WTC11 (cell line): ENCODE measurements around the gene SPRR2E. TPM values are rescaled to one million over a fixed set of nuclear protein-coding genes. Genes with fewer than 3 reads are reported as not detected.

ENCODE experiments used
- ATAC-seq: fragments of 200-7000 bp; cut with Tn5 transposase; 2 replicates; pipeline ENCODE4 v1.10.0; 2021; ENCODE audit warnings: mild to moderate bottlenecking, moderate library complexity
- CTCF ChIA-PET: fragments of 300-600 bp; sonication (Branson Sonifier 250); formaldehyde crosslinking; loops from one replicate; lab custom pipeline; 2021; ENCODE audit warnings: antibody characterized with exemption; lab: Charles Lee
- POLR2A ChIA-PET: fragments of 350-600 bp; sonication (Branson Sonifier 250); formaldehyde crosslinking; loops from one replicate; lab custom pipeline; 2021; ENCODE audit warnings: antibody characterized with exemption; lab: Charles Lee
- DNase-seq: peaks from one replicate; pipeline ENCODE4 v3.0.0; 2021; ENCODE audit warnings: low spot score
- H3K27ac Mint-ChIP-seq: 2 replicates; pipeline ENCODE4 v1.8.0; 2021; ENCODE audit warnings: mixed read lengths
- H3K27me3 Mint-ChIP-seq: 2 replicates; pipeline ENCODE4 v1.8.0; 2021; ENCODE audit warnings: low read depth, mild to moderate bottlenecking, moderate library complexity, mixed read lengths
- H3K36me3 Mint-ChIP-seq: 2 replicates; pipeline ENCODE4 v1.8.0; 2021; ENCODE audit warnings: mixed read lengths
- H3K4me1 Mint-ChIP-seq: 2 replicates; pipeline ENCODE4 v1.8.0; 2022; ENCODE audit warnings: mixed read lengths
- H3K4me3 Mint-ChIP-seq: 2 replicates; pipeline ENCODE4 v1.8.0; 2021; ENCODE audit warnings: mild to moderate bottlenecking, moderate library complexity, mixed read lengths
- H3K9me3 Mint-ChIP-seq: 2 replicates; pipeline ENCODE4 v1.8.0; 2021; ENCODE audit warnings: mixed read lengths
- E2F4 ChIP-seq: sonication (generic); formaldehyde crosslinking; IDR thresholded peaks from 2 replicates; pipeline ENCODE4 v1.8.1; 2022; ENCODE audit warnings: low read depth, mild to moderate bottlenecking, moderate library complexity, missing genetic modification reagents, borderline replicate concordance
- E2F5 ChIP-seq: sonication (generic); formaldehyde crosslinking; IDR thresholded peaks from 2 replicates; pipeline ENCODE4 v1.8.1; 2022; ENCODE audit warnings: mild to moderate bottlenecking, moderate library complexity, missing genetic modification reagents
- FOXK1 ChIP-seq: sonication (generic); formaldehyde crosslinking; IDR thresholded peaks from 2 replicates; pipeline ENCODE4 v1.8.0; 2022; ENCODE audit warnings: mild to moderate bottlenecking, moderate library complexity, missing genetic modification reagents
- GTF2I ChIP-seq: fragments of 250-450 bp; sonication (Bioruptor Pico); conservative IDR thresholded peaks from 2 replicates; pipeline ENCODE4 v1.4.0; 2021; ENCODE audit warnings: mild to moderate bottlenecking
- HMGA2 ChIP-seq: fragments of 250-450 bp; sonication (Bioruptor Pico); IDR thresholded peaks from 2 replicates; pipeline ENCODE4 v1.4.0; 2021; ENCODE audit warnings: mild to moderate bottlenecking, moderate library complexity
- NFATC4 ChIP-seq: fragments of 250-450 bp; sonication (Bioruptor Pico); IDR thresholded peaks from 2 replicates; pipeline ENCODE4 v1.9.0; 2021; ENCODE audit warnings: mild to moderate bottlenecking
- NR1H2 ChIP-seq: sonication (generic); formaldehyde crosslinking; IDR thresholded peaks from 2 replicates; pipeline ENCODE4 v1.9.0; 2021; ENCODE audit warnings: mild to moderate bottlenecking, moderate library complexity, missing genetic modification reagents
- NR2C2 ChIP-seq: sonication (generic); formaldehyde crosslinking; IDR thresholded peaks from 2 replicates; pipeline ENCODE4 v1.8.0; 2022; ENCODE audit warnings: mild to moderate bottlenecking, missing genetic modification reagents
- OVOL2 ChIP-seq: fragments of 250-450 bp; sonication (Bioruptor Pico); IDR thresholded peaks from 2 replicates; pipeline ENCODE4 v1.9.0; 2021; ENCODE audit warnings: mild to moderate bottlenecking, borderline replicate concordance
- RELA ChIP-seq: sonication (generic); formaldehyde crosslinking; IDR thresholded peaks from 2 replicates; pipeline ENCODE4 v1.8.1; 2022; ENCODE audit warnings: missing genetic modification reagents, mild to moderate bottlenecking, borderline replicate concordance
- RORB ChIP-seq: fragments of 250-450 bp; sonication (Bioruptor Pico); IDR thresholded peaks from 2 replicates; pipeline ENCODE4 v1.9.0; 2021; ENCODE audit warnings: mild to moderate bottlenecking
- SOX15 ChIP-seq: fragments of 250-450 bp; sonication (Bioruptor Pico); IDR thresholded peaks from 2 replicates; pipeline ENCODE4 v1.9.0; 2021; ENCODE audit warnings: mild to moderate bottlenecking
- SP1 ChIP-seq: sonication (generic); formaldehyde crosslinking; conservative IDR thresholded peaks from 2 replicates; pipeline ENCODE4 v1.8.1; 2022; ENCODE audit warnings: missing genetic modification reagents
- TEAD4 ChIP-seq: sonication (generic); formaldehyde crosslinking; IDR thresholded peaks from 2 replicates; pipeline ENCODE4 v1.8.0; 2022; ENCODE audit warnings: mild to moderate bottlenecking, missing genetic modification reagents
- ZMAT4 ChIP-seq: fragments of 250-450 bp; sonication (Bioruptor Pico); IDR thresholded peaks from 2 replicates; pipeline ENCODE4 v1.9.0; 2021; ENCODE audit warnings: mild to moderate bottlenecking
- ZNF396 ChIP-seq: fragments of 250-450 bp; sonication (Bioruptor Pico); IDR thresholded peaks from 2 replicates; pipeline ENCODE4 v1.8.0; 2021; ENCODE audit warnings: mild to moderate bottlenecking, moderate library complexity, borderline replicate concordance
- total RNA-seq: library from RNA; stranded (reverse); gene quantifications from 3 replicates; pipeline ENCODE4 v1.2.3, GENCODE V29; 2021
- TF ChIP-seq, protein P1 (sequence below): fragments of 250-450 bp; sonication (Bioruptor Pico); IDR thresholded peaks from 2 replicates; pipeline ENCODE4 v1.8.0; 2021; ENCODE audit warnings: mild to moderate bottlenecking
- TF ChIP-seq, protein P2 (sequence below): fragments of 200-600 bp; IDR thresholded peaks from 2 replicates; pipeline ENCODE4 v1.8.0; 2022; ENCODE audit warnings: antibody characterized with exemption
- TF ChIP-seq, protein P3 (sequence below): sonication (generic); formaldehyde crosslinking; IDR thresholded peaks from 2 replicates; pipeline ENCODE4 v1.8.1; 2023; ENCODE audit warnings: mild to moderate bottlenecking, missing genetic modification reagents
- TF ChIP-seq, protein P4 (sequence below): sonication (generic); formaldehyde crosslinking; IDR thresholded peaks from 2 replicates; pipeline ENCODE4 v1.8.1; 2023; ENCODE audit warnings: mild to moderate bottlenecking, moderate library complexity, missing genetic modification reagents
- TF ChIP-seq, protein P5 (sequence below): sonication (generic); formaldehyde crosslinking; IDR thresholded peaks from 2 replicates; pipeline ENCODE4 v1.8.0; 2022; ENCODE audit warnings: mild to moderate bottlenecking, missing genetic modification reagents
- TF ChIP-seq, protein P6 (sequence below): fragments of 250-450 bp; sonication (Bioruptor Pico); conservative IDR thresholded peaks from 2 replicates; pipeline ENCODE4 v1.9.0; 2021; ENCODE audit warnings: mild to moderate bottlenecking

Gene SPRR2E
- total RNA-seq, 1 experiment from 2014 or later: not detected

GRCh38 chr1:153141377-153141776 lies 47.1 kb upstream of the SPRR2E start (continued):
- no peak for TF ChIP-seq OVOL2 (CRISPR knock-in tag)
- no peak for TF ChIP-seq NR2C2 (CRISPR knock-in tag)
- TF ChIP-seq ZMAT4 (CRISPR knock-in tag): no peak
- TF ChIP-seq, all 79 proteins: peak for 0

DNA sequence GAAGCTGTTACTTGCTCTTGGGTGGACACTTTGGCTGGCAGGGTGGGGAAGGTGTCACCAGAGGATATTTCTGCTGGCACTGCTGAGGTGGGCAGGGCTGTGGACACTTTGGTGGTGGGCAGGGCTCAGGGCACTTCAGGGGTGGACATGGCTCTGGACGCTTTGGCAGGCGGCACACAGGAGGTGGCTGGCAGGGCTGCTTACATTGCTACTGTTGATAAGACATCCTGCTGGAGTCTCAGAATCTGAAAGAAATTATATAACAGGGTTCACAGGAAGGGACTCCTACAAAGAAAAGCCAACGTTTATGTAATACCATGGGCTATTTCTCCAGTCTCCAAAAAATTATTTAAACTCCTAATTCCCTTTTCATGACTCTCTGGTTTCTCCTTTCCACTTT lies 46.2 kb upstream of the SPRR2E start:
- ATAC-seq (no peak), DNase-seq (no peak)
- no peak overlapping the region for H3K27ac Mint-ChIP-seq
- TF ChIP-seq NFATC4 (CRISPR knock-in tag) (no peak), ZNF396 (CRISPR knock-in tag) (no peak), E2F5 (CRISPR knock-in tag) (no peak), E2F4 (CRISPR knock-in tag) (no peak), TEAD4 (CRISPR knock-in tag) (no peak), RELA (no peak), NR1H2 (no peak), HMGA2 (CRISPR knock-in tag) (no peak)
- TF ChIP-seq, protein P1, sequence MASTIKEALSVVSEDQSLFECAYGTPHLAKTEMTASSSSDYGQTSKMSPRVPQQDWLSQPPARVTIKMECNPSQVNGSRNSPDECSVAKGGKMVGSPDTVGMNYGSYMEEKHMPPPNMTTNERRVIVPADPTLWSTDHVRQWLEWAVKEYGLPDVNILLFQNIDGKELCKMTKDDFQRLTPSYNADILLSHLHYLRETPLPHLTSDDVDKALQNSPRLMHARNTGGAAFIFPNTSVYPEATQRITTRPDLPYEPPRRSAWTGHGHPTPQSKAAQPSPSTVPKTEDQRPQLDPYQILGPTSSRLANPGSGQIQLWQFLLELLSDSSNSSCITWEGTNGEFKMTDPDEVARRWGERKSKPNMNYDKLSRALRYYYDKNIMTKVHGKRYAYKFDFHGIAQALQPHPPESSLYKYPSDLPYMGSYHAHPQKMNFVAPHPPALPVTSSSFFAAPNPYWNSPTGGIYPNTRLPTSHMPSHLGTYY (CRISPR knock-in tag): no peak
- TF ChIP-seq, protein P2, sequence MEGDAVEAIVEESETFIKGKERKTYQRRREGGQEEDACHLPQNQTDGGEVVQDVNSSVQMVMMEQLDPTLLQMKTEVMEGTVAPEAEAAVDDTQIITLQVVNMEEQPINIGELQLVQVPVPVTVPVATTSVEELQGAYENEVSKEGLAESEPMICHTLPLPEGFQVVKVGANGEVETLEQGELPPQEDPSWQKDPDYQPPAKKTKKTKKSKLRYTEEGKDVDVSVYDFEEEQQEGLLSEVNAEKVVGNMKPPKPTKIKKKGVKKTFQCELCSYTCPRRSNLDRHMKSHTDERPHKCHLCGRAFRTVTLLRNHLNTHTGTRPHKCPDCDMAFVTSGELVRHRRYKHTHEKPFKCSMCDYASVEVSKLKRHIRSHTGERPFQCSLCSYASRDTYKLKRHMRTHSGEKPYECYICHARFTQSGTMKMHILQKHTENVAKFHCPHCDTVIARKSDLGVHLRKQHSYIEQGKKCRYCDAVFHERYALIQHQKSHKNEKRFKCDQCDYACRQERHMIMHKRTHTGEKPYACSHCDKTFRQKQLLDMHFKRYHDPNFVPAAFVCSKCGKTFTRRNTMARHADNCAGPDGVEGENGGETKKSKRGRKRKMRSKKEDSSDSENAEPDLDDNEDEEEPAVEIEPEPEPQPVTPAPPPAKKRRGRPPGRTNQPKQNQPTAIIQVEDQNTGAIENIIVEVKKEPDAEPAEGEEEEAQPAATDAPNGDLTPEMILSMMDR: no peak
- TF ChIP-seq, protein P3, sequence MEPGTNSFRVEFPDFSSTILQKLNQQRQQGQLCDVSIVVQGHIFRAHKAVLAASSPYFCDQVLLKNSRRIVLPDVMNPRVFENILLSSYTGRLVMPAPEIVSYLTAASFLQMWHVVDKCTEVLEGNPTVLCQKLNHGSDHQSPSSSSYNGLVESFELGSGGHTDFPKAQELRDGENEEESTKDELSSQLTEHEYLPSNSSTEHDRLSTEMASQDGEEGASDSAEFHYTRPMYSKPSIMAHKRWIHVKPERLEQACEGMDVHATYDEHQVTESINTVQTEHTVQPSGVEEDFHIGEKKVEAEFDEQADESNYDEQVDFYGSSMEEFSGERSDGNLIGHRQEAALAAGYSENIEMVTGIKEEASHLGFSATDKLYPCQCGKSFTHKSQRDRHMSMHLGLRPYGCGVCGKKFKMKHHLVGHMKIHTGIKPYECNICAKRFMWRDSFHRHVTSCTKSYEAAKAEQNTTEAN (CRISPR knock-in tag): no peak
- H3K4me1 Mint-ChIP-seq: peaks cover 25% of the 10 kb centered on the region
- ChIA-PET CTCF (no interaction called here), POLR2A (no interaction called here)
- no peak overlapping the region for H3K4me3 Mint-ChIP-seq
- no peaks in the 10 kb centered on the region for H3K36me3 Mint-ChIP-seq
- H3K9me3 Mint-ChIP-seq: peaks cover 8% of the 10 kb centered on the region; the same call in 1 of the 2 replicates
- H3K27me3 Mint-ChIP-seq: no peaks in the 10 kb centered on the region

GRCh38 chr1:153133743-153134142 lies 39.4 kb upstream of the SPRR2E start:
- ATAC-seq (no peak), DNase-seq (no peak)
- Mint-ChIP-seq H3K36me3 (peaks cover 13% of the 10 kb centered on the region), H3K4me1 (peaks cover 40% of the 10 kb centered on the region), H3K27me3 (no peaks in the 10 kb centered on the region; the same call in 1 of the 2 replicates), H3K27ac (no peak overlapping the region), H3K9me3 (peaks cover 12% of the 10 kb centered on the region), H3K4me3 (no peak overlapping the region)
- CTCF ChIA-PET: no interaction called here
- POLR2A ChIA-PET: no interaction called here
- TF ChIP-seq, protein P4, sequence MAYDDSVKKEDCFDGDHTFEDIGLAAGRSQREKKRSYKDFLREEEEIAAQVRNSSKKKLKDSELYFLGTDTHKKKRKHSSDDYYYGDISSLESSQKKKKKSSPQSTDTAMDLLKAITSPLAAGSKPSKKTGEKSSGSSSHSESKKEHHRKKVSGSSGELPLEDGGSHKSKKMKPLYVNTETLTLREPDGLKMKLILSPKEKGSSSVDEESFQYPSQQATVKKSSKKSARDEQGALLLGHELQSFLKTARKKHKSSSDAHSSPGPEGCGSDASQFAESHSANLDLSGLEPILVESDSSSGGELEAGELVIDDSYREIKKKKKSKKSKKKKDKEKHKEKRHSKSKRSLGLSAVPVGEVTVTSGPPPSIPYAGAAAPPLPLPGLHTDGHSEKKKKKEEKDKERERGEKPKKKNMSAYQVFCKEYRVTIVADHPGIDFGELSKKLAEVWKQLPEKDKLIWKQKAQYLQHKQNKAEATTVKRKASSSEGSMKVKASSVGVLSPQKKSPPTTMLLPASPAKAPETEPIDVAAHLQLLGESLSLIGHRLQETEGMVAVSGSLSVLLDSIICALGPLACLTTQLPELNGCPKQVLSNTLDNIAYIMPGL (CRISPR knock-in tag): no peak
- TF ChIP-seq, protein P5, sequence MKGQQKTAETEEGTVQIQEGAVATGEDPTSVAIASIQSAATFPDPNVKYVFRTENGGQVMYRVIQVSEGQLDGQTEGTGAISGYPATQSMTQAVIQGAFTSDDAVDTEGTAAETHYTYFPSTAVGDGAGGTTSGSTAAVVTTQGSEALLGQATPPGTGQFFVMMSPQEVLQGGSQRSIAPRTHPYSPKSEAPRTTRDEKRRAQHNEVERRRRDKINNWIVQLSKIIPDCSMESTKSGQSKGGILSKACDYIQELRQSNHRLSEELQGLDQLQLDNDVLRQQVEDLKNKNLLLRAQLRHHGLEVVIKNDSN (CRISPR knock-in tag): no peak
- no peak for TF ChIP-seq FOXK1 (CRISPR knock-in tag)
- TF ChIP-seq, protein P6, sequence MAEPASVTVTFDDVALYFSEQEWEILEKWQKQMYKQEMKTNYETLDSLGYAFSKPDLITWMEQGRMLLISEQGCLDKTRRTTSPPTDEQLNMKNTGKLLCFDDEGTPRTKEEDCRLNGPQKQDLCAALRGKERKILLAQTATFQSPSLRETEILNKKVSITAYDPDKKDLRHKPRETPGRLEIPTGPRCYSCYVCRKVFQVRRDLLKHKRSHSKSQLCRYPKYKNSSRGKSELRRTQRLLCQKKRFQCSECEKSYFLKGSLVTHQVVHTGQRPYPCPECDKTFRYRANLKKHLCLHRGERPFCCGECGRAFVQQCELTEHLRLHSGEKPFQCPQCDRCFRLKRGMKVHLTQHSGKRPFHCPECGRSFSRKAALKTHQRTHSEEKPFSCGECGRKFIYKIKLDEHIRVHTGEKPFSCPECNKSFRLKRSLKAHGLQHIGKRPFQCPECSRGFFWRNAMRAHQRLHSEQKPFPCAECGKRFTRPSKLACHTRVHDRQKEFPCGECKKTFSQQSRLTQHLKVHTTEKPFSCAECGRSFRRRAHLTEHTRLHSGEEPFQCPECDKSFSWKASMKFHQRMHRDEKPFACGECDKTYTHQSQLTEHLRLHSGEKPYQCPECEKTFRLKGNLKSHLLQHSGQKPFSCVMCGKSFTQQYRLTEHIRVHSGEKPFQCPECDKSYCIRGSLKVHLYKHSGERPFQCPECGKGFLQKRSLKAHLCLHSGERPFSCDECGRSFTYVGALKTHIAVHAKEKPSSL: no peak
- TF ChIP-seq SOX15 (CRISPR knock-in tag): no peak
- TF ChIP-seq OVOL2 (CRISPR knock-in tag): no peak
- TF ChIP-seq RORB: no peak
- no peak for TF ChIP-seq SP1 (CRISPR knock-in tag)
- no peak for TF ChIP-seq GTF2I
- TF ChIP-seq NR1H2: no peak
